OCI-LY3 (cell line): Measurements from ENCODE around the gene STRADA.
A peak's percentile ranks its signal among the peaks of the same experiment; 100 is the strongest.

Source experiments
- H2AFZ ChIP-seq: fragments of 200-600, 300-600 bp; shearing (Covaris generic); 2 replicates; pipeline ENCODE4 v1.6.0; 2014; ENCODE audit warnings: antibody characterized with exemption, low read depth, low read length
- H3K27ac ChIP-seq: fragments of 200-600, 300-600 bp; sonication (generic); 2 replicates; pipeline ENCODE4 v1.5.1; 2014; ENCODE audit warnings: mild to moderate bottlenecking, low read length, moderate library complexity, mixed read lengths
- H3K27me3 ChIP-seq: fragments of 200-600, 300-600 bp; sonication (generic); 2 replicates; pipeline ENCODE4 v1.6.1; 2014; ENCODE audit warnings: low read depth, low read length, mixed read lengths
- H3K36me3 ChIP-seq: fragments of 200-600, 300-600 bp; sonication (generic); replicated peaks from 2 replicates; pipeline ENCODE3; 2014; ENCODE audit warnings: low read depth, low read length, mixed read lengths
- H3K4me1 ChIP-seq: fragments of 300-600, 200-600 bp; sonication (generic); 2 replicates; pipeline ENCODE4 v1.6.1; 2014; ENCODE audit warnings: low read length, mixed read lengths
- H3K4me2 ChIP-seq: fragments of 200-600, 300-600 bp; sonication (generic); 2 replicates; pipeline ENCODE4 v1.6.1; 2014; ENCODE audit warnings: low read length, mixed read lengths
- H3K4me3 ChIP-seq: fragments of 300-600, 200-600 bp; sonication (generic); 2 replicates; pipeline ENCODE4 v1.5.1; 2014; ENCODE audit warnings: antibody characterized with exemption, mild to moderate bottlenecking, low read length, moderate library complexity
- H3K79me2 ChIP-seq: fragments of 300-600, 200-600 bp; shearing (Covaris generic); 2 replicates; pipeline ENCODE4 v1.6.1; 2014; ENCODE audit warnings: mild to moderate bottlenecking, low read length, mixed read lengths
- H3K9ac ChIP-seq: fragments of 300-600, 200-600 bp; shearing (Covaris generic); 2 replicates; pipeline ENCODE4 v1.6.0; 2014; ENCODE audit warnings: mild to moderate bottlenecking, low read length, moderate library complexity
- H3K9me3 ChIP-seq: fragments of 200-600, 300-600 bp; shearing (Covaris generic); 2 replicates; pipeline ENCODE4 v1.6.1; 2014; ENCODE audit warnings: low read length, mixed read lengths; ENCODE audit not compliant: insufficient read depth
- H4K20me1 ChIP-seq: fragments of 200-600, 300-600 bp; sonication (generic); 2 replicates; pipeline ENCODE4 v1.6.1; 2016; ENCODE audit warnings: low read length, mixed read lengths; ENCODE audit not compliant: insufficient read depth
- CTCF ChIP-seq: fragments of 200-600, 300-600 bp; sonication (generic); IDR thresholded peaks from 2 replicates; pipeline ENCODE4 v1.5.1; 2014; ENCODE audit warnings: antibody characterized with exemption, low read length, low read depth
- EZH2phosphoT487 ChIP-seq: fragments of 200-600 bp; shearing (Covaris generic); IDR thresholded peaks from 2 replicates; pipeline ENCODE4 v1.6.1; 2018; ENCODE audit warnings: antibody characterized with exemption, mixed run types, low read depth

STRADA gene

GRCh38 chr17:63681530-63681929 lies 60.1 kb downstream of the STRADA start:
- Histone ChIP-seq H3K27ac (no peak overlapping the region), H4K20me1 (no peaks in the 10 kb centered on the region), H3K9ac (no peak overlapping the region), H3K79me2 (no peaks in the 10 kb centered on the region), H3K9me3 (no peaks in the 10 kb centered on the region), H3K4me3 (no peak overlapping the region), H2AFZ (no peak overlapping the region), H3K4me1 (peaks cover 20% of the 10 kb centered on the region), H3K4me2 (no peak overlapping the region), H3K27me3 (no peaks in the 10 kb centered on the region), H3K36me3 (peaks cover 20% of the 10 kb centered on the region)
- TF ChIP-seq EZH2phosphoT487 (no peak), CTCF (no peak)

DNA sequence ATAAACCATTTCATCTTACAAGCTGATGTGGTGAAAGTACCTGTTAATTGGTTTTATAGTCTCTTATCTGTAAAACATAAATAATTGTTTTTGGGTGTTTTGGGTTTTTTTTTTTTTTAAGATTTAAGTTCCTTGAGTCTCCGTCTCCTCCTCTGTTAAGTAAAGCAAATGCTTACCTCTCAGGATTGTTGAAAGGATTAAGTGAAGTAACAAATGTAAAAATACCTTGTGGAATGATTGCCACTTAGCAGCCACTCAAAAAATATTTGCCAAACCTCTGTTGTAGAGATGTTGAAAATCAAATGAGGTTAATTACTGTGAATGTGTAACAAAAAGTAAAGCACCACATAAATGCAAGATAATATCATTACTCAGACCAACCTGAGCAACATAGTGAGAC lies 60.9 kb downstream of the STRADA start:
- no peak overlapping the region for H3K27ac ChIP-seq
- H3K4me1 ChIP-seq: peaks cover 12% of the 10 kb centered on the region
- TF ChIP-seq EZH2phosphoT487 (no peak), CTCF (no peak)
- no peaks in the 10 kb centered on the region for H3K9me3 ChIP-seq
- H3K4me3 ChIP-seq: no peak overlapping the region
- no peak overlapping the region for H3K9ac ChIP-seq
- H4K20me1 ChIP-seq: no peaks in the 10 kb centered on the region
- H3K4me2 ChIP-seq: no peak overlapping the region
- no peak overlapping the region for H2AFZ ChIP-seq
- peaks cover 20% of the 10 kb centered on the region for H3K36me3 ChIP-seq
- no peaks in the 10 kb centered on the region for H3K79me2 ChIP-seq
- H3K27me3 ChIP-seq: no peaks in the 10 kb centered on the region

- H3K4me2 ChIP-seq: no peak overlapping the region
- H3K9me3 ChIP-seq: no peaks in the 10 kb centered on the region
- peaks cover 20% of the 10 kb centered on the region for H3K36me3 ChIP-seq
- H3K9ac ChIP-seq: no peak overlapping the region
- peaks cover 7% of the 10 kb centered on the region for H3K4me1 ChIP-seq
- no peak overlapping the region for H2AFZ ChIP-seq
- H3K79me2 ChIP-seq: no peaks in the 10 kb centered on the region
- no peak overlapping the region for H3K27ac ChIP-seq
- no peaks in the 10 kb centered on the region for H4K20me1 ChIP-seq
- no peaks in the 10 kb centered on the region for H3K27me3 ChIP-seq
- H3K4me3 ChIP-seq: no peak overlapping the region
- TF ChIP-seq EZH2phosphoT487 (no peak), CTCF (0 out of 2 replicates have a peak, but pooled peaks have one; percentile 16)
These were observed 62.4 kb downstream of the STRADA start for GRCh38 chr17:63679214-63679613.

DNA sequence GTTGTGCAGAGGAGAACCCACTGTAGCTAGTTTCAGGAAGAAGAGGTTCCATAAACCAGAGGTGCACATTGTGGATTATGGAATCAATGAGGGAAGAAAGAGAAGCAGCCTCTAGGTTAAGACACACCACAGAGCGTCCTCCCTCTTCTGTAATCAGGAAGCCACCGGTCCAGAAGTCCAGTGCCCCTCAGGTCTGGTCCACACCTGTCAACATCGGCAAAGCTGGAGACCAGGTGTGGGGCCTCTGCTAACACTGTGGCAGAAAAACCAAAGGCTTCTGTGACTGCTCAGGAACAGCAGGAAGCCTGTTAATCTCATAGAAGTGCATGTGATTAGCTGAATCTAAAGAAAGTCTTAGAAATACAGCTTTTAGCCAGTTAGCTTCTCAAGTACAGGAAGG lies 65.0 kb downstream of the STRADA start:
- Histone ChIP-seq H3K9ac (no peak overlapping the region), H3K9me3 (no peaks in the 10 kb centered on the region), H3K27ac (no peak overlapping the region), H3K4me2 (no peak overlapping the region), H3K36me3 (peaks cover 3% of the 10 kb centered on the region), H3K79me2 (no peaks in the 10 kb centered on the region), H4K20me1 (no peaks in the 10 kb centered on the region), H3K4me1 (no peaks in the 10 kb centered on the region), H3K27me3 (no peaks in the 10 kb centered on the region), H2AFZ (no peak overlapping the region), H3K4me3 (no peak overlapping the region)
- TF ChIP-seq CTCF: no peak
- TF ChIP-seq EZH2phosphoT487: no peak
